C4-2B (cell line): ENCODE measurements around the gene S100Z.
"Not testable (repeated sequence)": the region's sequence is repeated elsewhere in the genome, so short reads cannot be mapped to it uniquely, and the experiment has no call there.

Experiments
- H3K27ac ChIP-seq: fragments of 450-650 bp; 2 replicates; pipeline ENCODE4 v1.5.1; 2017
- ZFX ChIP-seq: fragments of 450-650 bp; IDR thresholded peaks from 2 replicates; pipeline ENCODE4 v1.6.1; 2017
- TF ChIP-seq, protein P1 (sequence below): fragments of 450-650 bp; conservative IDR thresholded peaks from 2 replicates; pipeline ENCODE4 v1.5.1; 2017; ENCODE audit warnings: mild to moderate bottlenecking

Gene S100Z

DNA sequence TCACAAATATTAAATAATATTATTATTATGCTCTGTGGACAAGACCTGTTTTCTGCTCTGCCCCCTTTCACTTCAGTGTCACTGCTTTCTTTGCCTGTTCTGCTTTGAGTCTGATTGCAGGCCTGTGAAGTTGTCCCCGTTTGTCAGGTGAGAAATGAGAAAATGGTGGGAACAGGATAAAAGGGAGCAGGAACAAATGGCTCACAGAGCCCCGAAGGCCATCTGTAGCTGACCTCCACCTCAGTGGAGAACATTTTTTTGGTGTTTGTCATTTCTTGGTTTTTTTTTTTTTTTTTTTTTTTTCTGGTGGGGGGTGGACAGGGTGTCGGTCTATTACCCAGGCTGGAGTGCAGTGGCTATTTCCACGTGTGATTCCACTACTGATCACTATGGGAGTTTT is 13.2 kb upstream of the S100Z start:
- no peak overlapping the region for H3K27ac ChIP-seq
- TF ChIP-seq, protein P1, sequence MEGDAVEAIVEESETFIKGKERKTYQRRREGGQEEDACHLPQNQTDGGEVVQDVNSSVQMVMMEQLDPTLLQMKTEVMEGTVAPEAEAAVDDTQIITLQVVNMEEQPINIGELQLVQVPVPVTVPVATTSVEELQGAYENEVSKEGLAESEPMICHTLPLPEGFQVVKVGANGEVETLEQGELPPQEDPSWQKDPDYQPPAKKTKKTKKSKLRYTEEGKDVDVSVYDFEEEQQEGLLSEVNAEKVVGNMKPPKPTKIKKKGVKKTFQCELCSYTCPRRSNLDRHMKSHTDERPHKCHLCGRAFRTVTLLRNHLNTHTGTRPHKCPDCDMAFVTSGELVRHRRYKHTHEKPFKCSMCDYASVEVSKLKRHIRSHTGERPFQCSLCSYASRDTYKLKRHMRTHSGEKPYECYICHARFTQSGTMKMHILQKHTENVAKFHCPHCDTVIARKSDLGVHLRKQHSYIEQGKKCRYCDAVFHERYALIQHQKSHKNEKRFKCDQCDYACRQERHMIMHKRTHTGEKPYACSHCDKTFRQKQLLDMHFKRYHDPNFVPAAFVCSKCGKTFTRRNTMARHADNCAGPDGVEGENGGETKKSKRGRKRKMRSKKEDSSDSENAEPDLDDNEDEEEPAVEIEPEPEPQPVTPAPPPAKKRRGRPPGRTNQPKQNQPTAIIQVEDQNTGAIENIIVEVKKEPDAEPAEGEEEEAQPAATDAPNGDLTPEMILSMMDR = no peak
- TF ChIP-seq ZFX = no peak

DNA sequence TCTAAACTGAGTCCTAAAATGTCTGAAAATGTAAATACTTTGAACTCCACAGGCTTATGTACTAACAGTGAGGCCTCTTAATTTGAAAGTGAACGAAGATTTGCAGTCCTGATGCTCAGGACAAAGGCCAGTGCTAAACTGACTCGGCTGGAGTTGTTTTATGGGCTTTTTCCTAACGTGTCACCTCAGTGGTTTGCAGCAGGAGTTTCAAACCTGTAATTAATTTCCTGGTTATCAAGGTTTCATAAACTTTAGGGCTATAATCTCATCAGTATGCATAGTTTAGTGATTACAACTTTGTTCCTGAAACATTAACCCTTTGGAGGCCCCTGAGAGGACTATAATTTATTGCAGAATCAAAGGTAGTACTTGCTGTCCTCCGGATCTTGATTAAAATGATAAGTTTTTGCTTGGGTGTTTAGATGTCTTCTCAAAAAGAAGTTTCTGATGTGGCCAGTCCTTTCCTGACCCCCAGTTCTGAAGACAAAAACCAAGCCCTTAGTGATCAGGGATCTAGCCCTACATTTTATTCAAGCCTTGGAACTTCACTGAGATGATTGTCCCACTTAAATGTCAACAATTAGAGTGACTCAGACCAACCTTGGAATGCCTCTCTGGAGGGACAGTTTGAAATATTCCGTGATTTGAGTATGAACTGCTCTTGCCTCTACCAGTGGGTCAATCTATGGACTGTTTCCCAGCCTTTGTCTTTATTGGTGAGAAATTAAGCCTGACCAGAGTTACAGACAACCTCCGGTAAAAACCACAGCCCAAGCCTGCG is 11.1 kb upstream of the S100Z start:
- peak overlapping the region; percentile 9; the same call in 1 of the 2 replicates for H3K27ac ChIP-seq
- TF ChIP-seq, protein P1 = no peak
- no peak for TF ChIP-seq ZFX

DNA sequence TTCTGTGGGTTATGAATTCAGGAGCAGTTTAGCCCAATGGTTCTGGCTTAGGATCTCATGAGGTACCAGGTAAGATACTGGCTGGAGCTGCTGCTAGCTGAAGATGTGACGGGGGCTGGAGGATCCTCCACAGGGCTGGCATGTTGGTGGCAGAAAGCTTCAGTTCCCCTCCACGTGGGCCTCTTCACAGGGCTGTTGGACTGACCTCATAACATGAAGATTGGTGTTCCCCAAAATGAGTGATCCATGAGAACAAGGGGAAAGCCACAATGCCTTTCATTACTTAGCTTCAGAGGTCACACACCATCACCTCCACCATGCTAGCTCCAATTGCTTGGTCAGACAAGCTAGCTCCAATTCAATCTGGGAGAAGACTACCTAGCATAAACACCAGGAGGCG is 8.5 kb upstream of the S100Z start:
- TF ChIP-seq ZFX = no peak
- TF ChIP-seq, protein P1 = no peak

DNA sequence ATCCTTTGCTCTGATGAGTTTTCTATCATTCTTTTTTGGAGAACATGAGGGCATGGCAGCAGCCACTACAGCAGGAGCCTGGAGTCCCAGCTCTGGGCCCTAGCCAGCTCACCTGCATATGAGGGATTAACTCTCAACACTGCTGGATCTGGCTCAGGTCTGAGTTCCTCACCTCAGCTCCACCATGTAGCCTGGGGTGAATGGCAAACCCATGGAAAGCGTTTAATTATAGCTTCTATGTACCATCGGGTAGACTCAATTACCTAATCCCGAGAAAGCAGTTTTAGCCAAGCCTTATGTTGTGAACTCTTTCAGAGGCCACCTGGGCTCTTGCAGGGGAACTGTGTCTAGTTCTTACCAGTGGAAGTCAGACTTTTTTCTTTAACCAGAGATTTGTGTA is 3.9 kb upstream of the S100Z start:
- no peak overlapping the region for H3K27ac ChIP-seq

More for the DNA sequence above, 8.5 kb upstream of the S100Z start:
- H3K27ac ChIP-seq = no peak overlapping the region

DNA sequence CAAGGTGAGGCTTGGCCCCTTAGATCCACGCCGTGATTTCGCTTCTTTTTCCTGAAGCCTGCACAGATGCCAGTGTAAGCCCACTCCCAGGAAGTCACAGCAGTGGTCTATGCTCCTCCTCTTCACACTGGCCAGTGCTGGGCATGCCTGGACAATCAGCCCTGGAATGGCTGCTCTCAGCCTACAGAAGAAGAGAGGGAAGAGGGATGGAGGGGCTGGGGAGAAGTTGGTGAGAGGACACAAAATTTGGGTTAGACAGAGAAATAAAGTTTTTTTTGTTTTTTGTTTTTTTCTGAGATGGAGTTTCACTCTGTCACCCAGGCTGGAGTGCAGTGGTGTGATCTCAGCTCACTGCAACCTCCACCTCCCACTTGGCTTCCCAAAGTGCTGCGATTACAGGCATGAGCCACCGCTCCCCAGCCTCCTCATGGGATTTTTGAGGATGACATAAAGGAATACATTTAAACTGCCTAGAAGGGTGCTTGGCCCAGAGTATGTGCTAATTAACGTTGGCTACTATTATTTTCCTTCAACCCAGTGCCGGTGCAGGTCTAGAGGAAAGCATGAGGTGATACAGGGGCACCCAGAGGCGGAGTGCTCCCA is 830 bp downstream of the S100Z start:
- no peak for TF ChIP-seq ZFX
- TF ChIP-seq, protein P1 = no peak
- H3K27ac ChIP-seq = no peak overlapping the region

More for the DNA sequence above, 3.9 kb upstream of the S100Z start:
- TF ChIP-seq, protein P1 = no peak
- no peak for TF ChIP-seq ZFX

DNA sequence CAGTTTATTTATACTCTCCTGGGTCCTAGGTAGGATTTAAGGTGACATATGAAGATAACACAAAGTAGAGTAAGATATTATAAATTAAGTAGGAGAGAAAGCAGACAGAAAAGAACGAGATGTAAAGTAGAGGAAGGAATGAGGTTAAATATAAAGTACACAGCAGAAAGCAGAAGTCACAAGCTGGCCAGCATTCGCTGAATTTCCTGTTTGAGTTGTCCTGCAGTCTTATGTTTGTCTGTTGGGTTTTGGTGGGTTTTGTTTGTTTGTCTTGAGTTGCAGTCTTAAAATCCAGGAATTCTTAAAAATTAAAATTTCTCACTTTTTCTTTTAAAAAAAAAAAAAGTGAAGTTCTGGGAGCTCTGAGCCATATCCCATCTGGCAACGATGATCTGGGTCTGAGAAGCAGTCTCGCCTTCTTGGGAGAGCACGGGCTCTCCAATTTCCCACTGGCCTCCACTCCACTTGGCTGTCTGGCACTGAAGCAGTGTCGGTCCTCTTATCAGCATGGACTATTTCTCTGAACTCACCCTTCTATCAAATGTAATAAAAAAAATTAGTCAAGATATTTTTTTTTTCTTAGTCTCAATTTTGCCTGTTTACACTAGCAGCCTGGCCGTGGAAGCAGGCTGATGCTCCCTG is 2.0 kb downstream of the S100Z start:
- TF ChIP-seq, protein P1 = no peak
- TF ChIP-seq ZFX = no peak
- H3K27ac ChIP-seq = no peak overlapping the region

DNA sequence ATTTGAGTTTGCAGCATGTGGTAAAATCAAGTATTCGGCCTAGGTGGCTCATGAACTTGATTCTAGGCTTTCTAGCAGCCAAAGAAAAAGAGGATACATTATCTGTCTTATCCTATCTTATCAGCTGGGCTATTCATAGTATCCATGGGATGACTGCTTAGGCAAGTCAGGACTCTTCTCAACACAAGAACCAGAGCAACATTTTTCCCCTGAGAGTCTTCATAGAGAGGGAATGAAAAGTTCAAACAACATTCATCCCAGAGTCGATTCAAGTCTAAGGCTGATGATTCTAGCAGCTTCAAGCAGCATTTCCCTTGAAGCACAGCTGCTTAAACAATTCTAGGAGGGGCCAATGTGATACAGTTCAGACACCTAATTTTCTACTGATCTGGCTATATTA is 3.0 kb downstream of the S100Z start:
- TF ChIP-seq ZFX = no peak
- TF ChIP-seq, protein P1 = no peak

DNA sequence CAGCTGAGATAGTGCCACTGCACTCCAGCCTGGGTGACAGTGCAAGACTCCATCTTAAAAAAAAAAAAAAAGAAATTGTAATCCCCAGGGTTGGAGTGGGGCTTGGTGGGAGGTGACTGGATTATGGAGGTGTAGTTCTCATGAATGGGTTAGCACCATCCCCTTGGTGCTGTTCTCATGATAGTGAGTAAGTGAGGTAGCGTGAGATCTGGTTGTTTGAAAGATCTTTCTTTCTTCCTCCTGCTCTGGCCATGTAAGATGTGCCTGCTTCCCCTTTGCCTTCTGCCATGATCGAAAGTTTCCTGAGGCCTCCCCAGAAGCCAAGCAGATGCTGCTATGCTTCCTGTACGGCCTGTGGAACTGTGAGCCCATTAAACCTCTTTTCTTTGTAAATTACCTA is 3.9 kb downstream of the S100Z start:
- not testable (repeated sequence) for H3K27ac ChIP-seq

More for the DNA sequence above, 3.0 kb downstream of the S100Z start:
- H3K27ac ChIP-seq = no peak overlapping the region
